ENCODE measurements around the gene MAPK1. TPM values are rescaled to one million over a fixed set of nuclear protein-coding genes. Genes with fewer than 3 reads are reported as not detected.
"Not testable (repeated sequence)": the region's sequence is repeated elsewhere in the genome, so short reads cannot be mapped to it uniquely, and the experiment has no call there.

MAPK1 gene
- total RNA-seq, 2 experiments from 2014 or later: 39.4 to 44.0 TPM

- H3K4me1 ChIP-seq (ENCODE audit: insufficient read depth, low read length): peaks cover 47% of the 10 kb centered on the region
- H3K4me3 ChIP-seq (ENCODE audit: low read length): no peak overlapping the region
- POLR2A ChIA-PET: no interaction called here
- DNase-seq (no peak), ATAC-seq (ENCODE audit: poor library complexity) (no peak)
- no peaks in the 10 kb centered on the region for H3K27me3 ChIP-seq (ENCODE audit: control insufficient read depth in 1 of 2, insufficient read depth in 2 of 2, low read length in 2 of 2)
- no peaks in the 10 kb centered on the region for H3K9me3 ChIP-seq (ENCODE audit: control insufficient read depth in 1 of 2, insufficient read depth in 1 of 2, low read length in 2 of 2)
- CTCF ChIA-PET: no interaction called here
- TF ChIP-seq CTCF (IDR thresholded peaks at IDR 0.05): no peak
- H3K27me3 Mint-ChIP-seq: no peaks in the 10 kb centered on the region
- H3K4me3 Mint-ChIP-seq: no peak overlapping the region
- no peak overlapping the region for H3K27ac ChIP-seq (ENCODE audit: low read depth in 1 of 2, low read length in 2 of 2)
- peak overlapping the region; percentile 89 for H3K27ac Mint-ChIP-seq
- no peaks in the 10 kb centered on the region for H3K9me3 Mint-ChIP-seq
- intact Hi-C loops (cut with DNase I, micrococcal nuclease): no loop called here
- H3K4me1 Mint-ChIP-seq (ENCODE audit: low read depth): peaks cover 63% of the 10 kb centered on the region
- H3K36me3 Mint-ChIP-seq (ENCODE audit: low read depth): peaks cover 8% of the 10 kb centered on the region
- no peaks in the 10 kb centered on the region for H3K36me3 ChIP-seq (ENCODE audit: insufficient read depth, low read length)
Measured at GRCh38 chr22:21815357-21815756, 52.1 kb downstream of the MAPK1 start.

- H3K27ac ChIP-seq (ENCODE audit: low read depth in 1 of 2, low read length in 2 of 2): no peak overlapping the region
- ChIA-PET POLR2A (no interaction called here), CTCF (no interaction called here)
- no peak for ATAC-seq (ENCODE audit: poor library complexity)
- H3K27me3 Mint-ChIP-seq: no peaks in the 10 kb centered on the region
- no peaks in the 10 kb centered on the region for H3K9me3 ChIP-seq (ENCODE audit: control insufficient read depth in 1 of 2, insufficient read depth in 1 of 2, low read length in 2 of 2)
- no peaks in the 10 kb centered on the region for H3K9me3 Mint-ChIP-seq
- H3K4me3 ChIP-seq (ENCODE audit: low read length): no peak overlapping the region
- H3K4me3 Mint-ChIP-seq: no peak overlapping the region
- intact Hi-C loops (cut with DNase I, micrococcal nuclease): no loop called here
- DNase-seq: no peak
- peaks cover 50% of the 10 kb centered on the region for H3K4me1 Mint-ChIP-seq (ENCODE audit: low read depth)
- no peak overlapping the region for H3K27ac Mint-ChIP-seq
- H3K27me3 ChIP-seq (ENCODE audit: control insufficient read depth in 1 of 2, insufficient read depth in 2 of 2, low read length in 2 of 2): no peaks in the 10 kb centered on the region
- peaks cover 22% of the 10 kb centered on the region for H3K36me3 Mint-ChIP-seq (ENCODE audit: low read depth)
- no peak for TF ChIP-seq CTCF (IDR thresholded peaks at IDR 0.05)
- peaks cover 6% of the 10 kb centered on the region for H3K36me3 ChIP-seq (ENCODE audit: insufficient read depth, low read length)
- peaks cover 15% of the 10 kb centered on the region for H3K4me1 ChIP-seq (ENCODE audit: insufficient read depth, low read length)
Measured at GRCh38 chr22:21811982-21812381, 55.5 kb downstream of the MAPK1 start.

GRCh38 chr22:21807544-21808529 lies 59.6 kb downstream of the MAPK1 start:
- Histone ChIP-seq H3K9me3 (ENCODE audit: control insufficient read depth in 1 of 2, insufficient read depth in 1 of 2, low read length in 2 of 2) (no peaks in the 10 kb centered on the region), H3K27me3 (ENCODE audit: control insufficient read depth in 1 of 2, insufficient read depth in 2 of 2, low read length in 2 of 2) (no peaks in the 10 kb centered on the region), H3K4me3 (ENCODE audit: low read length) (no peak overlapping the region), H3K36me3 (ENCODE audit: insufficient read depth, low read length) (peaks cover 48% of the 10 kb centered on the region), H3K4me1 (ENCODE audit: insufficient read depth, low read length) (peaks cover 2% of the 10 kb centered on the region), H3K27ac (ENCODE audit: low read depth in 1 of 2, low read length in 2 of 2) (no peak overlapping the region)
- no peak overlapping the region for H3K4me3 Mint-ChIP-seq
- ChIA-PET POLR2A (no interaction called here), CTCF (no interaction called here)
- H3K27me3 Mint-ChIP-seq: no peaks in the 10 kb centered on the region
- H3K36me3 Mint-ChIP-seq (ENCODE audit: low read depth): peaks cover 54% of the 10 kb centered on the region
- peak overlapping the region; percentile 29 for H3K27ac Mint-ChIP-seq
- peaks cover 24% of the 10 kb centered on the region for H3K4me1 Mint-ChIP-seq (ENCODE audit: low read depth)
- ATAC-seq (ENCODE audit: poor library complexity) (no peak), DNase-seq (no peak)
- TF ChIP-seq CTCF (IDR thresholded peaks at IDR 0.05): no peak
- intact Hi-C loops (cut with DNase I, micrococcal nuclease): no loop called here
- H3K9me3 Mint-ChIP-seq: no peaks in the 10 kb centered on the region

GRCh38 chr22:21805325-21805724 lies 62.1 kb downstream of the MAPK1 start:
- H3K27ac Mint-ChIP-seq; H3K27ac ChIP-seq (ENCODE audit: low read depth in 1 of 2, low read length in 2 of 2); H3K9me3 Mint-ChIP-seq; H3K4me3 Mint-ChIP-seq; ATAC-seq (ENCODE audit: poor library complexity); DNase-seq; H3K27me3 Mint-ChIP-seq; H3K9me3 ChIP-seq (ENCODE audit: control insufficient read depth in 1 of 2, insufficient read depth in 1 of 2, low read length in 2 of 2); H3K27me3 ChIP-seq (ENCODE audit: control insufficient read depth in 1 of 2, insufficient read depth in 2 of 2, low read length in 2 of 2); intact Hi-C loops (cut with DNase I, micrococcal nuclease); H3K4me3 ChIP-seq (ENCODE audit: low read length); H3K4me1 ChIP-seq (ENCODE audit: insufficient read depth, low read length); CTCF ChIA-PET: not testable (repeated sequence)
- Mint-ChIP-seq H3K36me3 (ENCODE audit: low read depth) (peaks cover 77% of the 10 kb centered on the region), H3K4me1 (ENCODE audit: low read depth) (peaks cover 19% of the 10 kb centered on the region)
- POLR2A ChIA-PET: interaction anchor here (0.6 kb wide), 1 partner anchor 14 kb away, joined by 3 read pairs; no protein-coding TSS in a partner anchor
- peaks cover 70% of the 10 kb centered on the region for H3K36me3 ChIP-seq (ENCODE audit: insufficient read depth, low read length)
